ENCODE measurements around the gene ME2. TPM values are rescaled to one million over a fixed set of nuclear protein-coding genes. Genes with fewer than 3 reads are reported as not detected.

The ME2 gene
- total and polyA plus RNA-seq, 9 of the 15 experiments (the other 6 are each of a cell fraction or from before 2014, with no cell fraction given): 12.3 to 54.4 (median 36.2) TPM

DNA sequence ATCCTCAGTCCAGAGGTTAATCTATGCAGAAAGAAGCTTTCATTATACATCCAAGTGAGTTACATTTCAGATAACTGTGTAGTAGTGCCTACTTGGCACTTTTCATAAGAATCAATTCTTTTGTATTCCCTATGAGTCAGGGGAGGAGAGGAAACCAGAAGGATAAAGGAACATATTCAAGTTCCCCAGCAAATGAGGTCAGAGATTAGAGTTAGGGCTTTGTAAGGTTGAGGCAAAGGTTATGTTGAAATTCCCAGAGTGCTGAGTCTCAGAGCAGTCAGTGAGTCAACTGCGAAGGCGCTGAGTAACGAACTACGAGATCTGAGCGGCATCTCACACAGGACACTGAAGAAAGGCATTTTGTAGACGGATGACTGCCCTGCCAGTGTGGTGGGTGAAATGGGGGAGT is 25.1 kb upstream of the ME2 start (continued):
- TF ChIP-seq ZFP36 (IDR thresholded peaks at IDR 0.05; ENCODE audit: low read depth, low read length, partially characterized antibody): no peak
- no peak for TF ChIP-seq SNIP1 (IDR thresholded peaks at IDR 0.05; ENCODE audit: low read depth)
- TF ChIP-seq ZNF316 (IDR thresholded peaks at IDR 0.05): peak; percentile 55; the same call in 1 of the 2 replicates
- TF ChIP-seq POLR2G (IDR thresholded peaks at IDR 0.05; ENCODE audit: low read depth, low read length): no peak
- TF ChIP-seq EP300 (IDR thresholded peaks at IDR 0.05; ENCODE audit: low read length): no peak
- TF ChIP-seq MAFG (tag; conservative IDR thresholded peaks at IDR 0.05): peak; percentile 35; the same call in 1 of the 2 replicates
- no peak for TF ChIP-seq CEBPG (CRISPR knock-in tag; IDR thresholded peaks at IDR 0.05)
- TF ChIP-seq CEBPG (tag; conservative IDR thresholded peaks at IDR 0.05 in 1 of 2, IDR thresholded peaks at IDR 0.05 in 1 of 2): 0 out of 4 replicates have a peak, but pooled peaks of 1 of the 2 experiments have one; percentile 37
- TF ChIP-seq, protein P1, sequence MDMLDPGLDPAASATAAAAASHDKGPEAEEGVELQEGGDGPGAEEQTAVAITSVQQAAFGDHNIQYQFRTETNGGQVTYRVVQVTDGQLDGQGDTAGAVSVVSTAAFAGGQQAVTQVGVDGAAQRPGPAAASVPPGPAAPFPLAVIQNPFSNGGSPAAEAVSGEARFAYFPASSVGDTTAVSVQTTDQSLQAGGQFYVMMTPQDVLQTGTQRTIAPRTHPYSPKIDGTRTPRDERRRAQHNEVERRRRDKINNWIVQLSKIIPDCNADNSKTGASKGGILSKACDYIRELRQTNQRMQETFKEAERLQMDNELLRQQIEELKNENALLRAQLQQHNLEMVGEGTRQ (CRISPR knock-in tag; IDR thresholded peaks at IDR 0.05): no peak
- TF ChIP-seq KLF10 (CRISPR knock-in tag; IDR thresholded peaks at IDR 0.05): no peak
- no peak for TF ChIP-seq SMARCA5 (IDR thresholded peaks at IDR 0.05)
- TF ChIP-seq C11orf30 (IDR thresholded peaks at IDR 0.05; ENCODE audit: low read depth): peak; percentile 35
- no peak for TF ChIP-seq SRSF9 (IDR thresholded peaks at IDR 0.05; ENCODE audit: borderline replicate concordance, low read depth, low read length)
- peak; percentile 55 for TF ChIP-seq CEBPB (tag; IDR thresholded peaks at IDR 0.05)

Data from K562 (cell line).